ENCODE data around the gene OR8G1. TPM values are rescaled to one million over a fixed set of nuclear protein-coding genes. Genes with fewer than 3 reads are reported as not detected.

OR8G1 gene
- total RNA-seq, 1 donor from 2014 or later = under 0.01 TPM

DNA sequence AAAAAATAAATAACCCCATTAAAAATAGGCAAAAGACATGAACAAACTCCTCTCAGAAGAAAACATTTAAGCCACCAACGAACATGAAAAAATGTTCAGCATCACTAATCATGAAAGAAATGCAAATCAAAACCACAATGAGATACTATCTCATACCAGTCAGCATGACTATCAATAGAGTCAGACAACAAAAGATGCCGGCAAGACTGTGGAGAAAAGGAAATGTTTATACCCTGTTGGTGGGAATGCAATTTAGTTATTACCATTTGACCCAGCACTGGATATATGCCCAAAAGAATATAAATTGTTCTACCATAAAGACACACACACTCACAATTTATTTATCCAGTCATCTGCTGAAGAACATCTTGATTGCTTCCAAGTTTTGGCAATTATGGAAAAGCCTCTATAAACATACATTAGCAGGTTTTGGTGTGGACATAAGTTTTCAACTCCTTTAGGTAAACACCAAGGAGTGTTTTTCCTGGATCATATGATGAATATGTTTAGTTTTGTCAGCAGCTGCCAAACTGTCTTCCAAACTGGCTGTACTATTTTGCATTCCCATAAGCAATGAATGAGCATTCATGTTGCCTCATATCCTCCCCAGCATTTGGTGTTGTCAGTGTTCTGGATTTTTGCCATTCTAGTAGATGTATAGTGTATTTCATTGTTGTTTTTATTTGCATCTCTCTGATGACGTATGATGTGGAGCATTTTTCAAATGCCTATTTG, 44.9 kb downstream of the OR8G1 start:
- Histone ChIP-seq H3K4me1 (ENCODE audit: control insufficient read depth in 3 of 3, insufficient read depth in 3 of 3, low read length in 3 of 3) (no peaks in the 10 kb centered on the region), H3K9me3 (ENCODE audit: control insufficient read depth in 3 of 3, low read length in 3 of 3) (no peaks in the 10 kb centered on the region), H3K27me3 (ENCODE audit: control insufficient read depth in 3 of 3, insufficient read depth in 3 of 3, low read length in 3 of 3) (no peaks in the 10 kb centered on the region), H3K27ac (ENCODE audit: low read depth, low read length) (no peak overlapping the region), H3K9ac (ENCODE audit: low read depth in 1 of 3, low read length in 3 of 3) (no peak overlapping the region), H3K4me3 (ENCODE audit: low read length in 3 of 3) (no peak overlapping the region), H3K36me3 (ENCODE audit: control insufficient read depth in 3 of 3, insufficient read depth in 3 of 3, low read length in 3 of 3) (no peaks in the 10 kb centered on the region)

DNA sequence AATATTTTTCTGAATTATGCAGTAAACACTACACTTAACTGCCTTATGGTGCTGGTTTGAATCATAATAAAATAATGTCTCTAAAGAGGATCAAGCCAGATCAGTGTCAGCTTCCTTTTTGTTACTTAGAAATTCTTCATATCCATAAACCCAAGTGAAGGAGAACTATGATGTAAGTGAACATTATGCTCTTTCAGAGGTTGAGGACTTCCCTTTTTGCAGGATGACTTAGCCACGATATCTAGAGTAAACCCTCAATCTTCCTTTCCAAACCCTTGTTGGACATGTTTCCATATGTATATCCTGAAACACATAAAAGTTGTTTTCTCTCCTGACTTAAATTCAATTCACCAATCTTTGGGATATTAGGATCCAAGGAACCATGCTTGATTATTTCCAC, 53.8 kb downstream of the OR8G1 start:
- Histone ChIP-seq H3K36me3 (ENCODE audit: control insufficient read depth in 3 of 3, insufficient read depth in 3 of 3, low read length in 3 of 3) (no peaks in the 10 kb centered on the region), H3K4me1 (ENCODE audit: control insufficient read depth in 3 of 3, insufficient read depth in 3 of 3, low read length in 3 of 3) (no peaks in the 10 kb centered on the region), H3K27me3 (ENCODE audit: control insufficient read depth in 3 of 3, insufficient read depth in 3 of 3, low read length in 3 of 3) (no peaks in the 10 kb centered on the region), H3K9ac (ENCODE audit: low read depth in 1 of 3, low read length in 3 of 3) (no peak overlapping the region), H3K9me3 (ENCODE audit: control insufficient read depth in 3 of 3, low read length in 3 of 3) (no peaks in the 10 kb centered on the region), H3K4me3 (ENCODE audit: low read length in 3 of 3) (no peak overlapping the region), H3K27ac (ENCODE audit: low read depth, low read length) (no peak overlapping the region)

GRCh38 chr11:124296016-124296415, 55.1 kb downstream of the OR8G1 start:
- H3K36me3 ChIP-seq (ENCODE audit: control insufficient read depth in 3 of 3, insufficient read depth in 3 of 3, low read length in 3 of 3) = no peaks in the 10 kb centered on the region
- no peak overlapping the region for H3K9ac ChIP-seq (ENCODE audit: low read depth in 1 of 3, low read length in 3 of 3)
- no peak overlapping the region for H3K27ac ChIP-seq (ENCODE audit: low read depth, low read length)
- H3K27me3 ChIP-seq (ENCODE audit: control insufficient read depth in 3 of 3, insufficient read depth in 3 of 3, low read length in 3 of 3) = no peaks in the 10 kb centered on the region
- H3K9me3 ChIP-seq (ENCODE audit: control insufficient read depth in 3 of 3, low read length in 3 of 3) = no peaks in the 10 kb centered on the region
- no peak overlapping the region for H3K4me3 ChIP-seq (ENCODE audit: low read length in 3 of 3)
- no peaks in the 10 kb centered on the region for H3K4me1 ChIP-seq (ENCODE audit: control insufficient read depth in 3 of 3, insufficient read depth in 3 of 3, low read length in 3 of 3)

DNA sequence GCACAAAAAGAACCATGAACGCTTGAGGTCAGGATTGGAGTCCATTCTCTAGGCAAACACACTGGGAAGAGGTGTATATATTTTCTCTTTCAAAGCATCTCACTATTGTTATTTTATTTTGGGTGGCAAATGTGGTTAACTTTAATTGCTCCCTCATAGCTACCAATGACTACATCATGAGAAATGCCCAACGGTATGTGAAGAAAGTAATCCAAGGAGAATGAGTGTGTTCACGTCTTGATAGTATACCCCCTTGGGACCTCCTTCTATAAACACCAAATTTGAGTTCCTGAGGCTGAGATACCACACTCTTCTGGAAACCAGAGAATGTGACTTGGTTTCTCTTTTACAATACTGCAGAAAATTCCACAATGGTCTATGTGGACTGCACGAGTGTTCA, 57.0 kb downstream of the OR8G1 start:
- no peaks in the 10 kb centered on the region for H3K27me3 ChIP-seq (ENCODE audit: control insufficient read depth in 3 of 3, insufficient read depth in 3 of 3, low read length in 3 of 3)

DNA sequence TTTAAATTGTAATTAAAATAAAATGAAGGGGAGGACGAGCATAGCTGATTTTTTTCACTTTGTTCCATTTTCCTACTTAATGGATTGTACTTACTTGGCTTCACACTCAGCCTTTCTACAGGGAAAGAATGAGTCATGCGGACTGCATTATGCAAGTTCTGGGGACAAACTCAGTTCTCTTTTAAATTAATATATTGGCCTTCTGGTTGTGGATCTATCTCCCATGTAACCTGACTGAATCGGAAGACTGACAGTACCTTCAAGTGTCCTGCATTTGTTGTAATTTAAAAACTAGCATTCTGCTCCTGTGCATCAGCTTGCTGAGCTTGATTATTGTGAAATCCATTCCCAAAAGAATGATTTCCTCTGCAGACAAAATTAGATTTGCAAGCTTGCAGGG, 60.7 kb downstream of the OR8G1 start:
- no peak overlapping the region for H3K4me3 ChIP-seq (ENCODE audit: low read length in 3 of 3)
- no peak overlapping the region for H3K27ac ChIP-seq (ENCODE audit: low read depth, low read length)
- H3K36me3 ChIP-seq (ENCODE audit: control insufficient read depth in 3 of 3, insufficient read depth in 3 of 3, low read length in 3 of 3) = no peaks in the 10 kb centered on the region
- H3K9me3 ChIP-seq (ENCODE audit: control insufficient read depth in 3 of 3, low read length in 3 of 3) = no peaks in the 10 kb centered on the region
- no peaks in the 10 kb centered on the region for H3K4me1 ChIP-seq (ENCODE audit: control insufficient read depth in 3 of 3, insufficient read depth in 3 of 3, low read length in 3 of 3)
- H3K27me3 ChIP-seq (ENCODE audit: control insufficient read depth in 3 of 3, insufficient read depth in 3 of 3, low read length in 3 of 3) = no peaks in the 10 kb centered on the region
- H3K9ac ChIP-seq (ENCODE audit: low read depth in 1 of 3, low read length in 3 of 3) = no peak overlapping the region

More for the DNA sequence above, 57.0 kb downstream of the OR8G1 start:
- no peak overlapping the region for H3K27ac ChIP-seq (ENCODE audit: low read depth, low read length)
- no peaks in the 10 kb centered on the region for H3K4me1 ChIP-seq (ENCODE audit: control insufficient read depth in 3 of 3, insufficient read depth in 3 of 3, low read length in 3 of 3)
- no peaks in the 10 kb centered on the region for H3K36me3 ChIP-seq (ENCODE audit: control insufficient read depth in 3 of 3, insufficient read depth in 3 of 3, low read length in 3 of 3)
- no peak overlapping the region for H3K4me3 ChIP-seq (ENCODE audit: low read length in 3 of 3)
- H3K9ac ChIP-seq (ENCODE audit: low read depth in 1 of 3, low read length in 3 of 3) = no peak overlapping the region
- no peaks in the 10 kb centered on the region for H3K9me3 ChIP-seq (ENCODE audit: control insufficient read depth in 3 of 3, low read length in 3 of 3)

DNA sequence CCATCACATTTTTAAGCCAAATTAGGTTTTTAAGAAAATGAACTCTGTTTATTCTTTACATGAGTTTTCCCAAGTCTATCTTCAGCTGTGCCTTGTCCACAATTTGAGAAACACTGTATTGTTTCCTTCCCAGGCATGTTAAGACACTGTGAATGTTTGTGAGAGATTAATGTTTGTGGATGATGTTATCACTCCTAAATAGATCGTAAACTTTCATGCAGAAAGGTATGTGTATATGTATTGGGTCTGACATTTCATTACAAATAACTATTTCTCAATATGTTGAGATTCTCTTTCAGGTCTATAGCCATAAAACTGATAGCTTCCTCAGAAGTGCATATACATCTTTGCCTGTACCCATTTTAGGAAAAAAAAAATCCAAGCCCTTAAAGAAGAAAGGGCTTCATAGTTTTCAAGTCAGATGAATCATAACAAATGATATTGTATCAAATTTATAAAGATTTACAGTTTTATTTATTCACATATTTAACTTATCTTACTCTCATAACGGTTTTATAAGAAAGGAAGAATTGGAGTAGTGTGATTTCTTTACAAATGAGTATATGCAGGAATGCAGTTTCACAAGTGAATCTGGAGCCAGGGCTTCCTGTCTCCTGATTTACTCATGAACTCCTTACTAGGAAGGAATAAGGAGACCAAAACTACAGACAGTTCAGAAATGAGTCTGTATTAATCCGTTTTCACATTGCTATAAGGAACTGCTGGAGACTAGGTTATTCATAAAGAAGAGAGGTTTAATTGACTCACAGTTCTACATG, 61.6 kb downstream of the OR8G1 start:
- Histone ChIP-seq H3K36me3 (ENCODE audit: control insufficient read depth in 3 of 3, insufficient read depth in 3 of 3, low read length in 3 of 3) (no peaks in the 10 kb centered on the region), H3K9me3 (ENCODE audit: control insufficient read depth in 3 of 3, low read length in 3 of 3) (no peaks in the 10 kb centered on the region), H3K9ac (ENCODE audit: low read depth in 1 of 3, low read length in 3 of 3) (no peak overlapping the region), H3K4me3 (ENCODE audit: low read length in 3 of 3) (no peak overlapping the region), H3K4me1 (ENCODE audit: control insufficient read depth in 3 of 3, insufficient read depth in 3 of 3, low read length in 3 of 3) (no peaks in the 10 kb centered on the region), H3K27me3 (ENCODE audit: control insufficient read depth in 3 of 3, insufficient read depth in 3 of 3, low read length in 3 of 3) (no peaks in the 10 kb centered on the region), H3K27ac (ENCODE audit: low read depth, low read length) (no peak overlapping the region)

Other genes starting within 250 kb of the OR8G1 start
- gene OR10G6, start 245.9 kb upstream of the OR8G1 start, total RNA-seq = not detected
- not detected for gene OR10G4, start 228.1 kb upstream of the OR8G1 start, total RNA-seq
- not detected for gene OR10G9, start 218.1 kb upstream of the OR8G1 start, total RNA-seq
- gene OR10G8, start 214.3 kb upstream of the OR8G1 start, total RNA-seq = not detected
- gene OR10G7, start 199.8 kb upstream of the OR8G1 start, total RNA-seq = not detected
- 89.8 TPM for gene VWA5A, start 125.6 kb upstream of the OR8G1 start, total RNA-seq
- 0.52 TPM for gene OR10D3, start 57.8 kb upstream of the OR8G1 start, total RNA-seq
- gene OR8G5, start 15.3 kb downstream of the OR8G1 start, total RNA-seq = 0.52 TPM
- under 0.01 TPM for gene OR8D1, start 72.9 kb downstream of the OR8G1 start, total RNA-seq
- gene OR8D2, start 79.1 kb downstream of the OR8G1 start, total RNA-seq = not detected
- not detected for gene OR8B2, start 143.4 kb downstream of the OR8G1 start, total RNA-seq
- gene OR8B3, start 157.9 kb downstream of the OR8G1 start, total RNA-seq = not detected
- not detected for gene OR8B4, start 183.8 kb downstream of the OR8G1 start, total RNA-seq
- not detected for gene OR8B8, start 204.6 kb downstream of the OR8G1 start, total RNA-seq

Measured in skeletal muscle tissue (tissue), 4 donors.